DND-41 (cell line): ENCODE measurements around the gene IDH3G.

Experiments used
- ATAC-seq: fragments of 200-7000 bp; cut with Tn5 transposase; 3 replicates; pipeline ENCODE4 v1.9.1; 2021; ENCODE audit warnings: low read depth; ENCODE audit not compliant: insufficient read depth
- DNase-seq: peaks from one replicate; pipeline ENCODE4 v3.0.0-alpha.2; 2020
- H2AFZ ChIP-seq: 2 replicates; pipeline ENCODE4 v1.6.0; 2012; ENCODE audit warnings: low read depth, low read length
- H3K27ac ChIP-seq: 2 replicates; pipeline ENCODE4 v1.5.1; 2012; ENCODE audit warnings: low read length, inconsistent platforms
- H3K27me3 ChIP-seq: fragments of 200-600 bp; sonication (generic); 2 replicates; pipeline ENCODE4 v1.6.0; 2012; ENCODE audit warnings: low read length, mild to moderate bottlenecking, inconsistent platforms; ENCODE audit not compliant: insufficient read depth, poor library complexity
- H3K36me3 ChIP-seq: 2 replicates; pipeline ENCODE4 v1.5.1; 2012; ENCODE audit warnings: low read length, inconsistent platforms; ENCODE audit not compliant: insufficient read depth
- H3K4me1 ChIP-seq: 2 replicates; pipeline ENCODE4 v1.5.1; 2012; ENCODE audit warnings: mild to moderate bottlenecking, low read length; ENCODE audit not compliant: insufficient read depth
- H3K4me2 ChIP-seq: 2 replicates; pipeline ENCODE4 v1.6.0; 2012; ENCODE audit warnings: mild to moderate bottlenecking, moderate library complexity, low read length, inconsistent platforms; ENCODE audit not compliant: insufficient read depth
- H3K4me3 ChIP-seq, 2 experiments: fragments of 200-600 bp in 1 of 2; shearing (Covaris generic) in 1 of 2; 2 replicates each; pipeline ENCODE4 v1.5.1; 2012 to 2016; ENCODE audit warnings: inconsistent platforms in 2 of 2, low read length in 2 of 2, mild to moderate bottlenecking in 2 of 2, low read depth in 1 of 2, moderate library complexity in 1 of 2
- H3K79me2 ChIP-seq: 2 replicates; pipeline ENCODE4 v1.6.0; 2012; ENCODE audit warnings: low read length, inconsistent platforms; ENCODE audit not compliant: insufficient read depth
- H3K9ac ChIP-seq: 2 replicates; pipeline ENCODE4 v1.6.0; 2012; ENCODE audit warnings: low read depth, mild to moderate bottlenecking, inconsistent platforms, low read length, moderate library complexity
- H3K9me3 ChIP-seq: 2 replicates; pipeline ENCODE4 v1.5.1; 2012; ENCODE audit warnings: low read length, moderate library complexity, mild to moderate bottlenecking, inconsistent platforms; ENCODE audit not compliant: insufficient read depth, severe bottlenecking
- H4K20me1 ChIP-seq: 2 replicates; pipeline ENCODE4 v1.6.0; 2012; ENCODE audit warnings: low read length; ENCODE audit not compliant: insufficient read depth
- EZH2 ChIP-seq: IDR thresholded peaks from 3 replicates; pipeline ENCODE4 v1.6.1; 2012; ENCODE audit warnings: borderline replicate concordance, low read depth, mild to moderate bottlenecking, moderate library complexity, low read length, inconsistent platforms; ENCODE audit not compliant: severe bottlenecking
- TF ChIP-seq, protein P1 (sequence below): IDR thresholded peaks from 2 replicates; pipeline ENCODE4 v1.5.1; 2012; ENCODE audit warnings: borderline replicate concordance, low read length, moderate library complexity, mild to moderate bottlenecking; ENCODE audit not compliant: poor library complexity, severe bottlenecking; ENCODE audit errors: extremely low read depth

Gene IDH3G

DNA sequence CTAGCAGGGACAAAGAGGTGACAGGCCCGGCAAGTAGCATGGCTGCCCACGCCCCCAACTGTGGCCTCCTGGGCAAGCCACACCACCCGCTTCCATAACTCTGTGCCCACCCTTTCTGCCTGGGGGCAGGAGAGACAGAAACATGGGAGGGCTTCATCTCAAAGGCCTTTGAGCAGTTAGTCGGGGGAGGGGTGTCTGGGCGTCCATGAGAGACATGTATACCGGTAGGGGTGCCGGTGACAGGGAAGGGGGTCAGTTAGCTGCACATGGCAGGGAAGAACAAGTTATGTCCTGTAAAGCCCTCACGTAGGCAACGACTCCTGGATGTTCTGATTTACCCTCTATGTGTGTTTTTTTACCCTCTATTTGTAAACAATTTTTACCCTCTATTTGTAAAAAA is 26.9 kb upstream of the IDH3G start:
- peaks cover 27% of the 10 kb centered on the region for H3K4me1 ChIP-seq
- DNase-seq, result no peak
- no peak overlapping the region for H3K4me2 ChIP-seq
- H2AFZ ChIP-seq, result no peak overlapping the region
- peaks cover 11% of the 10 kb centered on the region for H3K27me3 ChIP-seq
- H3K9ac ChIP-seq, result no peak overlapping the region
- no peaks in the 10 kb centered on the region for H3K9me3 ChIP-seq
- no peak for ATAC-seq
- no peak overlapping the region for H3K4me3 ChIP-seq
- no peaks in the 10 kb centered on the region for H3K36me3 ChIP-seq
- TF ChIP-seq, protein P1, sequence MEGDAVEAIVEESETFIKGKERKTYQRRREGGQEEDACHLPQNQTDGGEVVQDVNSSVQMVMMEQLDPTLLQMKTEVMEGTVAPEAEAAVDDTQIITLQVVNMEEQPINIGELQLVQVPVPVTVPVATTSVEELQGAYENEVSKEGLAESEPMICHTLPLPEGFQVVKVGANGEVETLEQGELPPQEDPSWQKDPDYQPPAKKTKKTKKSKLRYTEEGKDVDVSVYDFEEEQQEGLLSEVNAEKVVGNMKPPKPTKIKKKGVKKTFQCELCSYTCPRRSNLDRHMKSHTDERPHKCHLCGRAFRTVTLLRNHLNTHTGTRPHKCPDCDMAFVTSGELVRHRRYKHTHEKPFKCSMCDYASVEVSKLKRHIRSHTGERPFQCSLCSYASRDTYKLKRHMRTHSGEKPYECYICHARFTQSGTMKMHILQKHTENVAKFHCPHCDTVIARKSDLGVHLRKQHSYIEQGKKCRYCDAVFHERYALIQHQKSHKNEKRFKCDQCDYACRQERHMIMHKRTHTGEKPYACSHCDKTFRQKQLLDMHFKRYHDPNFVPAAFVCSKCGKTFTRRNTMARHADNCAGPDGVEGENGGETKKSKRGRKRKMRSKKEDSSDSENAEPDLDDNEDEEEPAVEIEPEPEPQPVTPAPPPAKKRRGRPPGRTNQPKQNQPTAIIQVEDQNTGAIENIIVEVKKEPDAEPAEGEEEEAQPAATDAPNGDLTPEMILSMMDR, result no peak
- TF ChIP-seq EZH2, result no peak
- no peak overlapping the region for H3K27ac ChIP-seq
- H3K79me2 ChIP-seq, result no peaks in the 10 kb centered on the region
- no peaks in the 10 kb centered on the region for H4K20me1 ChIP-seq

DNA sequence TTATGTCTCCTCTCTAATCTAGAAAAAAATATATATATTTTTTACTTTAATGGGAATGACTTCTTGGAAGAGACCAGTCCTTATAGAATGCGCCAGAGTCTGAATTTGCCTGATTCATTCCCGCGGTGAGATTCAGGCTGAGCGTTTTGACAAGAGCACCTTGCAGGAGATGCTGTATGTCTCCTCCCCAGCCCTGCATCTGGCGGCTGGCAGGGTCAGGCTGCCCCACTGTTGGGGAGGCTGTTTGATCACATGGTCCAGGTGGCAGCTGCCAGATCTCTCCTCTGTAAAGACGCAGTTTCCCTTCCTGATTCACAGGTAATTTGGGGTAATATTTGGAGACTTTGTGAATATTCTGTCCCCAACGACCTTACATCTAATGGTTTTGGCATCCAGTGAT is 26.4 kb upstream of the IDH3G start:
- Histone ChIP-seq H3K27ac (no peak overlapping the region), H3K9ac (no peak overlapping the region), H2AFZ (no peak overlapping the region), H3K27me3 (peaks cover 11% of the 10 kb centered on the region), H3K4me1 (peaks cover 27% of the 10 kb centered on the region), H3K79me2 (no peaks in the 10 kb centered on the region), H3K36me3 (no peaks in the 10 kb centered on the region), H3K4me3 (no peak overlapping the region), H4K20me1 (no peaks in the 10 kb centered on the region), H3K4me2 (no peak overlapping the region), H3K9me3 (no peaks in the 10 kb centered on the region)
- peak; percentile 16 for DNase-seq
- TF ChIP-seq, protein P1, result no peak
- TF ChIP-seq EZH2, result no peak
- ATAC-seq, result no peak

DNA sequence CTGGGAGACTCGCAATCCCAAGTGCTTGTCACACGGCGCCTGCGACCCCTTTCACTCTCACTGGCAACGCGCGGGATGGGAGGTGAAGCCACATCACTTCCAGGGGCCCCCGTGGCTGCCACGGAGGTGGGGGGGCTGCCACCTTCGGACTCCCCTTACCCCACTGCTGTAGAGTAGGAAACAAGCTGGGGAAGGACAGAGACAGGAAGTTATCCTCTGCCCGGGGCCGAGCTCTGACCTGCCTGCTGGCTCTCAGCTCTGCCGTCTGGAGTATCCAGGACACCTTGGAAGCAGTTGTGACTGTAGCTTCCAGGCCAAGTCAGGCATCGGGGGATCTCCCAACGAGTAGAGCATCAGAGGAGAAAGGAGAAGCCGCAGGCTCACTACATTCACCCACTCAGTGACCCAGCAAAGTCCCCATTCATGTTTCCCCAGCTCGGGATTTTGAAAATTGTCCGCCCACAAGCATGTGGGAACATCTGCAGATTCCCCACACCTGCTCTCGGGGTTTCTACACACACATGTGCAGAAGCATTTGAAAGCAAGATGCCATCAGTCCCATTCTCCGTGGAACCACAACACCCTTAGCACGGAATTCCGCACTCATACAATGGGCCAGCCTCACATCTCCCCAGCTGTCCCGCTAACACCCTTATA is 25.3 kb upstream of the IDH3G start:
- peak overlapping the region; percentile 31; the same call in 1 of the 2 replicates for H3K9ac ChIP-seq
- H2AFZ ChIP-seq, result peak overlapping the region; percentile 33; the same call in 1 of the 2 replicates
- H4K20me1 ChIP-seq, result no peaks in the 10 kb centered on the region
- peak overlapping the region in 1 of 2 experiments; percentile 20; a peak in 1 of 4 replicates for H3K4me3 ChIP-seq
- no peaks in the 10 kb centered on the region for H3K79me2 ChIP-seq
- peak overlapping the region; percentile 47 for H3K4me2 ChIP-seq
- H3K4me1 ChIP-seq, result peaks cover 27% of the 10 kb centered on the region
- DNase-seq (no peak), ATAC-seq (peak; percentile 17; the same call in 1 of the 3 replicates)
- H3K36me3 ChIP-seq, result no peaks in the 10 kb centered on the region
- no peak for TF ChIP-seq EZH2
- TF ChIP-seq, protein P1, result no peak
- peaks cover 11% of the 10 kb centered on the region for H3K27me3 ChIP-seq
- H3K9me3 ChIP-seq, result no peaks in the 10 kb centered on the region
- H3K27ac ChIP-seq, result no peak overlapping the region
